Mesendoderm (in vitro differentiated cells): ENCODE data around the gene MTMR4.

Experiments
- DNase-seq: peaks from one replicate; pipeline ENCODE4 v3.0.0; 2013
- H2AK5ac ChIP-seq: 2 replicates; pipeline ENCODE4 v1.6.1; 2013; ENCODE audit warnings: low read length, inconsistent platforms
- H2BK120ac ChIP-seq: 2 replicates; pipeline ENCODE4 v1.6.1; 2013; ENCODE audit warnings: low read depth, mild to moderate bottlenecking, low read length, moderate library complexity, mixed read lengths
- H2BK15ac ChIP-seq: replicated peaks from 2 replicates; pipeline ENCODE4 v1.6.1; 2013; ENCODE audit warnings: low read depth, mild to moderate bottlenecking, moderate library complexity
- H2BK5ac ChIP-seq: 2 replicates; pipeline ENCODE4 v1.6.1; 2013; ENCODE audit warnings: low read length, inconsistent platforms
- H3K18ac ChIP-seq: 2 replicates; pipeline ENCODE4 v1.6.1; 2013; ENCODE audit warnings: mild to moderate bottlenecking, low read length, mixed read lengths
- H3K23ac ChIP-seq: one replicate; pipeline ENCODE4 v1.6.1; 2013; ENCODE audit warnings: low read length
- H3K27ac ChIP-seq: 2 replicates; pipeline ENCODE4 v1.5.1; 2013; ENCODE audit warnings: low read depth, mild to moderate bottlenecking, inconsistent platforms, low read length, moderate library complexity
- H3K27me3 ChIP-seq: 2 replicates; pipeline ENCODE4 v1.6.1; 2013; ENCODE audit warnings: low read length, control low read depth, mild to moderate bottlenecking, inconsistent platforms; ENCODE audit not compliant: insufficient read depth, poor library complexity
- H3K36me3 ChIP-seq: 2 replicates; pipeline ENCODE4 v1.6.1; 2013; ENCODE audit warnings: low read length, inconsistent platforms; ENCODE audit not compliant: control insufficient read depth, insufficient read depth
- H3K4ac ChIP-seq: one replicate; pipeline ENCODE4 v1.6.1; 2013; ENCODE audit warnings: low read depth, mild to moderate bottlenecking, low read length, moderate library complexity
- H3K4me1 ChIP-seq: 2 replicates; pipeline ENCODE4 v1.6.1; 2013; ENCODE audit warnings: low read depth, low read length, inconsistent platforms; ENCODE audit not compliant: control insufficient read depth
- H3K4me2 ChIP-seq: 2 replicates; pipeline ENCODE4 v1.6.1; 2013; ENCODE audit warnings: low read length
- H3K4me3 ChIP-seq: 2 replicates; pipeline ENCODE4 v1.5.1; 2013; ENCODE audit warnings: mild to moderate bottlenecking, low read length
- H3K56ac ChIP-seq: one replicate; pipeline ENCODE4 v1.6.1; 2013; ENCODE audit warnings: low read length
- H3K79me1 ChIP-seq: 2 replicates; pipeline ENCODE4 v1.6.1; 2013; ENCODE audit warnings: low read length, inconsistent platforms
- H3K79me2 ChIP-seq: 2 replicates; pipeline ENCODE4 v1.6.1; 2013; ENCODE audit warnings: mild to moderate bottlenecking, low read length; ENCODE audit not compliant: control insufficient read depth, insufficient read depth
- H3K9ac ChIP-seq: 2 replicates; pipeline ENCODE4 v1.6.1; 2013; ENCODE audit warnings: low read length, inconsistent platforms
- H4K5ac ChIP-seq: one replicate; pipeline ENCODE4 v1.6.1; 2013; ENCODE audit warnings: low read length
- H4K8ac ChIP-seq: one replicate; pipeline ENCODE4 v1.6.1; 2013; ENCODE audit warnings: low read depth, mild to moderate bottlenecking, control low read depth, low read length, moderate library complexity
- WGBS: extraction: QIAGEN DNeasy Blood & Tissue Kit; methylation state at CpG from one replicate; pipeline ENCODE4 v1.1.7; 2013; ENCODE audit warnings: low lambda C conversion rate, missing lambda C conversion rate; ENCODE audit not compliant: insufficient coverage; ENCODE audit errors: extremely low coverage; 5-methylcytosine and 5-hydroxymethylcytosine counted together

Gene MTMR4

DNA sequence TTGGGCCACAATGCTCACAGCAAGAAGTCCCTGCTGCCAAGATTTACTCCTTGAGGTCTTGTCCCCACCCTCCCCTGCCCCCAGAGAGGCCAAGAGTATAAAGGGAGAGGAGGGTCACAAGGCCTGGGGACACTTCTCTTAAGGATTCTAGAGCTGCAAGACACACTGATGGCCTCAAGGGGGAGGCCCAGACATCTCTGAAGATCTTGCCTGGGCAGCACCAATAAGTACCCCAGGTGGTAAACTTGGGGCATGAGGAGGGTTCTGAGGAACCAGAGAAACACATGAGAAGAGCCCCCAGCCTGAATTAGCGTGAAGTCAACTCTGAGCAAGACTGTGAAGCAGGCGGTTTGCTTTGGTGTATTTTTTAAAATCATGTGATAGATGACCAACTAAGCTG is 26.8 kb upstream of the MTMR4 start:
- no peak overlapping the region for H4K5ac ChIP-seq
- H3K4ac ChIP-seq, result no peak overlapping the region
- no peak overlapping the region for H2AK5ac ChIP-seq
- H2BK120ac ChIP-seq, result no peak overlapping the region
- no peak overlapping the region for H2BK15ac ChIP-seq
- no peaks in the 10 kb centered on the region for H3K27me3 ChIP-seq
- no CpG with 5 or more reads among the region's 2 CpGs for WGBS
- no peak overlapping the region for H2BK5ac ChIP-seq
- H3K79me2 ChIP-seq, result no peaks in the 10 kb centered on the region
- H3K4me3 ChIP-seq, result no peak overlapping the region
- no peak overlapping the region for H3K18ac ChIP-seq
- DNase-seq, result peak; percentile 67
- H3K4me1 ChIP-seq, result no peaks in the 10 kb centered on the region
- no peak overlapping the region for H4K8ac ChIP-seq
- no peak overlapping the region for H3K23ac ChIP-seq
- H3K9ac ChIP-seq, result no peak overlapping the region
- no peak overlapping the region for H3K56ac ChIP-seq
- no peaks in the 10 kb centered on the region for H3K79me1 ChIP-seq
- H3K27ac ChIP-seq, result no peak overlapping the region
- no peak overlapping the region for H3K4me2 ChIP-seq
- H3K36me3 ChIP-seq, result no peaks in the 10 kb centered on the region

DNA sequence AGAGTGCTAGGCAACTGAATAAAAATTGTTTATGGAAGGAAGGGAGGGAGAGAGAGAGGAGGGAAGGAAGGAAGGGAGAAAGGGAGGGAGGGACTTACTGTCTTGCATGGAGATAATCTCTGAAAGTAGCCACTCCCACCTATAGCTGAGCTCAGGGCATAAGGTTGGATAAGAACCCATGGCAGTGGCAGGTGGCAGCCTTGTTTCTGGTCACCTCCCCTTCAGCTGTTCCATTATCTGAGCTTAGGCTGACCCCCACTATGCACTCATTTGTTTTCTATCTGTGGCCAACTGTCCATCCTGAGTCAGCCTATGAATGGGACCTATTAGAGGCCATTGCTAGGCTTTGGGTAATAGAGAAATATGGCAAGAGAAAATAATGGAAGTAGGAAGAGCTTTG is 25.3 kb upstream of the MTMR4 start:
- Histone ChIP-seq H3K4ac (no peak overlapping the region), H3K27ac (no peak overlapping the region), H3K36me3 (no peaks in the 10 kb centered on the region), H3K4me1 (no peaks in the 10 kb centered on the region), H3K79me1 (no peaks in the 10 kb centered on the region), H3K18ac (no peak overlapping the region), H3K27me3 (no peaks in the 10 kb centered on the region), H3K23ac (no peak overlapping the region), H4K8ac (no peak overlapping the region), H2AK5ac (no peak overlapping the region), H2BK5ac (no peak overlapping the region), H4K5ac (no peak overlapping the region), H3K9ac (no peak overlapping the region), H2BK15ac (no peak overlapping the region), H3K4me3 (no peak overlapping the region), H2BK120ac (no peak overlapping the region), H3K79me2 (no peaks in the 10 kb centered on the region), H3K56ac (no peak overlapping the region), H3K4me2 (no peak overlapping the region)
- no peak for DNase-seq

DNA sequence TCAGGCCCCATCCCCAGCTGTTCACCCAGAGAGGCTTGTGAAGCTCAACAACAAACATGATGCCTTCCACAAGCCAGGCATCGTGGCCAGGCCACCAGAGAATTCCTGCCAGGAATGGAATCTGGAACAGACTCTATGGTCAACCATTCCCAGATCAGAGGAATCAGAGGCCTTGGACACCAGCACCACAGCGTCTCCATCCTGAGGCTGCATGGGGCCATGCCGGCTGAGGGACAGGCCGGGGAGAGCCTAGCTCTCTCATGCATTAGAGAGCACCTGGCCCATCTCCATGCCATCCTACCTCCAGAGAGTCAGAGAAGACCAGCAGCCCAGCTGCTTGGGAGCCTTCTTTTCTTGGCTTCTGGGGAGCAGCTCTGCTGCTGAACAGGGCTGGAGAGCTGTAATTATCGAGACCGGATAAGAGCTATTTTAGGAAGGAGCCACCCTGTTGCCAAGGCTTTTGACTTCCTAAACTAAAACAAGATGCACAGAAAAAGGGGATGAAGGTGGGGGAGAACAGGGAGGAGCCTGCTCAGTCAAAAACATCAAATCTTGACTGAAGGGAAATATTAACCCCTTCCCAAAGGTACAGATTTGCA is 24.5 kb upstream of the MTMR4 start:
- DNase-seq, result no peak

GRCh38 chr17:58537266-58537665 is 22.8 kb upstream of the MTMR4 start:
- Histone ChIP-seq H3K79me2 (no peaks in the 10 kb centered on the region), H3K4me2 (no peak overlapping the region), H4K8ac (no peak overlapping the region), H3K36me3 (no peaks in the 10 kb centered on the region), H3K18ac (no peak overlapping the region), H3K4me1 (no peaks in the 10 kb centered on the region), H3K79me1 (no peaks in the 10 kb centered on the region), H3K27me3 (no peaks in the 10 kb centered on the region), H3K27ac (no peak overlapping the region), H2BK120ac (no peak overlapping the region), H2BK5ac (no peak overlapping the region), H3K9ac (no peak overlapping the region), H3K4me3 (no peak overlapping the region), H2BK15ac (no peak overlapping the region), H4K5ac (no peak overlapping the region), H3K4ac (no peak overlapping the region), H3K56ac (no peak overlapping the region), H2AK5ac (no peak overlapping the region), H3K23ac (no peak overlapping the region)
- no CpG with 5 or more reads among the region's 4 CpGs for WGBS
- no peak for DNase-seq

More for the DNA sequence above, 24.5 kb upstream of the MTMR4 start:
- H2BK120ac ChIP-seq, result no peak overlapping the region
- H3K4me1 ChIP-seq, result no peaks in the 10 kb centered on the region
- H4K8ac ChIP-seq, result no peak overlapping the region
- no peaks in the 10 kb centered on the region for H3K36me3 ChIP-seq
- no peak overlapping the region for H3K4me3 ChIP-seq
- H3K79me2 ChIP-seq, result no peaks in the 10 kb centered on the region
- no peak overlapping the region for H2BK15ac ChIP-seq
- no peaks in the 10 kb centered on the region for H3K79me1 ChIP-seq
- H2AK5ac ChIP-seq, result no peak overlapping the region
- no peak overlapping the region for H3K4ac ChIP-seq
- H3K4me2 ChIP-seq, result no peak overlapping the region
- no CpG with 5 or more reads among the region's 6 CpGs for WGBS
- no peak overlapping the region for H4K5ac ChIP-seq
- no peak overlapping the region for H3K18ac ChIP-seq
- H3K56ac ChIP-seq, result no peak overlapping the region
- H3K27me3 ChIP-seq, result no peaks in the 10 kb centered on the region
- H2BK5ac ChIP-seq, result no peak overlapping the region
- no peak overlapping the region for H3K23ac ChIP-seq
- H3K9ac ChIP-seq, result no peak overlapping the region
- no peak overlapping the region for H3K27ac ChIP-seq

GRCh38 chr17:58536542-58536941 is 22.1 kb upstream of the MTMR4 start:
- Histone ChIP-seq H2BK15ac (no peak overlapping the region), H3K36me3 (no peaks in the 10 kb centered on the region), H3K56ac (no peak overlapping the region), H3K9ac (no peak overlapping the region), H3K18ac (no peak overlapping the region), H3K27me3 (no peaks in the 10 kb centered on the region), H3K79me1 (no peaks in the 10 kb centered on the region), H3K23ac (no peak overlapping the region), H3K79me2 (no peaks in the 10 kb centered on the region), H2AK5ac (no peak overlapping the region), H3K4me3 (no peak overlapping the region), H3K4me2 (no peak overlapping the region), H4K5ac (no peak overlapping the region), H2BK120ac (no peak overlapping the region), H3K4ac (no peak overlapping the region), H4K8ac (no peak overlapping the region), H2BK5ac (no peak overlapping the region), H3K27ac (no peak overlapping the region), H3K4me1 (no peaks in the 10 kb centered on the region)
- WGBS, result no CpG with 5 or more reads among the region's 3 CpGs
- no peak for DNase-seq

DNA sequence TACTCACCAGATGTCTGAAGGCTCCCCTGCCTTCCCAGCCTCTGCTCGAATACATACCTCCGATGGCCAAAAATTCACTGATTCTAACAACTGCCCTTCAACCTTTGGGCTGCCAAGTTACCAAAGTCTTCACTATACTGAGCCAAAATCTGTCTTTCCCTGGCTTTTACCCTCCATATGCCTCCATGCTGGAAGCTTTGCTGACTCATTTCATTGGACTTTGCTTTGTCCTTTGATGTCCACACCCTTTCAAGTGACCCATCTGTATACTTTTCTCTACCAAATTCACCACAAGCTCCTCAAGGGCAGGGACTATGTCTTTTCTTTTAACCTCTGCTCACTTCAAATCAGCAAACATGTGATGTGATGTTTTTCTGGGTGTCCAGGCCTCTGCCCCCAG is 21.0 kb upstream of the MTMR4 start:
- H2BK15ac ChIP-seq, result no peak overlapping the region
- no CpG with 5 or more reads among the region's 2 CpGs for WGBS
- H4K5ac ChIP-seq, result no peak overlapping the region
- no peaks in the 10 kb centered on the region for H3K36me3 ChIP-seq
- no peak for DNase-seq
- no peaks in the 10 kb centered on the region for H3K79me2 ChIP-seq
- no peak overlapping the region for H3K9ac ChIP-seq
- no peak overlapping the region for H2BK120ac ChIP-seq
- H3K27ac ChIP-seq, result no peak overlapping the region
- no peak overlapping the region for H3K18ac ChIP-seq
- H3K4me1 ChIP-seq, result no peaks in the 10 kb centered on the region
- no peak overlapping the region for H3K23ac ChIP-seq
- H2AK5ac ChIP-seq, result no peak overlapping the region
- H3K27me3 ChIP-seq, result no peaks in the 10 kb centered on the region
- H3K4me3 ChIP-seq, result no peak overlapping the region
- no peak overlapping the region for H4K8ac ChIP-seq
- H3K56ac ChIP-seq, result no peak overlapping the region
- H3K79me1 ChIP-seq, result no peaks in the 10 kb centered on the region
- H3K4me2 ChIP-seq, result no peak overlapping the region
- H2BK5ac ChIP-seq, result no peak overlapping the region
- no peak overlapping the region for H3K4ac ChIP-seq
